PC-9 (cell line): ENCODE measurements around the gene LRRC32.

Experiments
- CTCF ChIP-seq: fragments of 200-600 bp; sonication (generic); conservative IDR thresholded peaks from 2 replicates; pipeline ENCODE4 v1.6.1; 2017; ENCODE audit warnings: mixed run types, antibody characterized with exemption, mild to moderate bottlenecking, moderate library complexity
- EZH2 ChIP-seq: fragments of 200-600 bp; sonication (generic); IDR thresholded peaks from 2 replicates; pipeline ENCODE4 v1.8.0; 2017; ENCODE audit warnings: antibody characterized with exemption, low read depth

GRCh38 chr11:76661306-76661751 is 9.2 kb downstream of the LRRC32 start:
- TF ChIP-seq CTCF, result no peak
- no peak for TF ChIP-seq EZH2
